IMR-90 (cell line): Measurements from ENCODE around the gene SLC37A1. TPM values are rescaled to one million over a fixed set of nuclear protein-coding genes. Genes with fewer than 3 reads are reported as not detected.

Experiments used
- ATAC-seq: fragments of 200-7000 bp; cut with Tn5 transposase; 2 replicates; pipeline ENCODE4 v1.9.1; 2020; ENCODE audit warnings: low read depth, mild to moderate bottlenecking, moderate library complexity
- BruUV-seq: library from RNA; stranded (reverse); fragments of 400-500 nt; replicated peaks from 2 replicates; lab custom pipeline; 2021; lab: Mats Ljungman, UMichigan
- CTCF ChIA-PET: fragments of 300-600 bp; formaldehyde crosslinking; extraction: SDS; loops from one replicate; lab custom pipeline; 2021; ENCODE audit warnings: antibody characterized with exemption; lab: Yijun Ruan, JAX
- POLR2A ChIA-PET: fragments of 300-600 bp; sonication (Branson Sonifier 250); formaldehyde crosslinking; loops from one replicate; lab custom pipeline; 2022; ENCODE audit warnings: antibody characterized with exemption; ENCODE audit not compliant: unreplicated experiment; lab: Charles Lee
- DNase-seq: peaks from one replicate; pipeline ENCODE4 v3.0.0; 2013
- H2AFZ ChIP-seq: replicated peaks from 2 replicates; pipeline ENCODE3; 2013; ENCODE audit warnings: low read length, mild to moderate bottlenecking; ENCODE audit not compliant: poor library complexity
- H2AK5ac ChIP-seq: 2 replicates; pipeline ENCODE4 v1.6.1; 2013; ENCODE audit warnings: low read depth, low read length, inconsistent platforms
- H2AK9ac ChIP-seq: replicated peaks from 2 replicates; pipeline ENCODE3; 2013; ENCODE audit warnings: mild to moderate bottlenecking, low read depth, low read length, moderate library complexity; ENCODE audit not compliant: poor library complexity
- H2BK120ac ChIP-seq: 2 replicates; pipeline ENCODE4 v1.6.1; 2013; ENCODE audit warnings: low read depth, low read length, inconsistent platforms
- H2BK15ac ChIP-seq: 3 replicates; pipeline ENCODE4 v1.6.1; 2013; ENCODE audit warnings: low read depth, low read length, inconsistent platforms
- H2BK20ac ChIP-seq: 2 replicates; pipeline ENCODE4 v1.6.1; 2013; ENCODE audit warnings: low read depth, mild to moderate bottlenecking, inconsistent platforms, low read length, moderate library complexity
- H2BK5ac ChIP-seq: 2 replicates; pipeline ENCODE4 v1.6.1; 2013; ENCODE audit warnings: mild to moderate bottlenecking, low read depth, low read length, inconsistent platforms; ENCODE audit not compliant: poor library complexity, severe bottlenecking
- H3K14ac ChIP-seq: replicated peaks from 2 replicates; pipeline ENCODE4 v1.6.1; 2013; ENCODE audit warnings: low read depth, low read length, inconsistent platforms
- H3K18ac ChIP-seq: 2 replicates; pipeline ENCODE4 v1.6.1; 2013; ENCODE audit warnings: low read depth, low read length, control low read depth
- H3K23ac ChIP-seq: 2 replicates; pipeline ENCODE4 v1.6.1; 2013; ENCODE audit warnings: low read depth, low read length, inconsistent platforms
- H3K27ac ChIP-seq: 2 replicates; pipeline ENCODE4 v1.5.1; 2013; ENCODE audit warnings: mild to moderate bottlenecking, control low read depth, low read length; ENCODE audit not compliant: insufficient read depth
- H3K27me3 ChIP-seq: 2 replicates; pipeline ENCODE4 v1.6.1; 2013; ENCODE audit warnings: low read length; ENCODE audit not compliant: control insufficient read depth, insufficient read depth
- H3K36me3 ChIP-seq: 2 replicates; pipeline ENCODE4 v1.6.1; 2013; ENCODE audit warnings: low read length, mixed read lengths; ENCODE audit not compliant: control insufficient read depth, insufficient read depth
- H3K4ac ChIP-seq: 2 replicates; pipeline ENCODE4 v1.6.1; 2013; ENCODE audit warnings: low read depth, low read length, inconsistent platforms
- H3K4me1 ChIP-seq: 2 replicates; pipeline ENCODE4 v1.6.1; 2013; ENCODE audit warnings: low read length, mixed read lengths; ENCODE audit not compliant: control insufficient read depth, insufficient read depth
- H3K4me2 ChIP-seq: 2 replicates; pipeline ENCODE4 v1.6.1; 2013; ENCODE audit warnings: low read depth, mild to moderate bottlenecking, control low read depth, low read length, moderate library complexity
- H3K4me3 ChIP-seq: 2 replicates; pipeline ENCODE4 v1.5.1; 2013; ENCODE audit warnings: low read depth, mild to moderate bottlenecking, control low read depth, low read length, moderate library complexity; ENCODE audit not compliant: insufficient read depth
- H3K56ac ChIP-seq: 2 replicates; pipeline ENCODE4 v1.6.1; 2013; ENCODE audit warnings: low read length, inconsistent platforms; ENCODE audit not compliant: insufficient read depth; ENCODE audit errors: extremely low read depth
- H3K79me1 ChIP-seq, 2 experiments: 2 replicates each; pipeline ENCODE4 v1.6.1; 2013; ENCODE audit warnings: low read length in 2 of 2, inconsistent platforms in 1 of 2, low read depth in 1 of 2
- H3K9ac ChIP-seq: 2 replicates; pipeline ENCODE4 v1.6.1; 2013; ENCODE audit warnings: low read depth, low read length, control low read depth
- H3K9me1 ChIP-seq: 2 replicates; pipeline ENCODE4 v1.6.1; 2013; ENCODE audit warnings: low read length, inconsistent platforms; ENCODE audit not compliant: insufficient read depth
- H3K9me3 ChIP-seq: 2 replicates; pipeline ENCODE4 v1.6.1; 2013; ENCODE audit warnings: low read length; ENCODE audit not compliant: control insufficient read depth, insufficient read depth
- H4K20me1 ChIP-seq: 2 replicates; pipeline ENCODE4 v1.6.1; 2013; ENCODE audit warnings: low read length, inconsistent platforms; ENCODE audit not compliant: insufficient read depth
- H4K5ac ChIP-seq: 2 replicates; pipeline ENCODE4 v1.6.1; 2013; ENCODE audit warnings: mild to moderate bottlenecking, low read depth, low read length, control low read depth
- H4K8ac ChIP-seq, 2 experiments: 2 replicates each; pipeline ENCODE4 v1.6.1; 2013; ENCODE audit warnings: low read depth in 2 of 2, low read length in 2 of 2, control low read depth in 1 of 2, inconsistent platforms in 1 of 2
- H4K91ac ChIP-seq: 2 replicates; pipeline ENCODE4 v1.6.1; 2013; ENCODE audit warnings: low read depth, low read length, inconsistent platforms; ENCODE audit not compliant: insufficient read depth
- CEBPB ChIP-seq: IDR thresholded peaks from 2 replicates; pipeline ENCODE4 v1.6.1; 2012; ENCODE audit warnings: low read depth, low read length, improper control_type of control experiment
- FOS ChIP-seq: fragments of 150-350 bp; IDR thresholded peaks from 2 replicates; pipeline ENCODE4 v1.6.1; 2016; ENCODE audit warnings: low read depth, low read length
- MAFK ChIP-seq: IDR thresholded peaks from 2 replicates; pipeline ENCODE4 v1.6.1; 2012; ENCODE audit warnings: low read depth, low read length, improper control_type of control experiment
- MAZ ChIP-seq: IDR thresholded peaks from 2 replicates; pipeline ENCODE4 v1.6.1; 2012; ENCODE audit warnings: low read depth, mild to moderate bottlenecking, low read length, improper control_type of control experiment, moderate library complexity, borderline replicate concordance
- POLR2A ChIP-seq: IDR thresholded peaks from 2 replicates; pipeline ENCODE4 v1.6.1; 2012; ENCODE audit warnings: mild to moderate bottlenecking, low read depth, low read length
- RCOR1 ChIP-seq: IDR thresholded peaks from 2 replicates; pipeline ENCODE4 v1.6.1; 2012; ENCODE audit warnings: mild to moderate bottlenecking, low read length, improper control_type of control experiment; ENCODE audit not compliant: insufficient replicate concordance
- RFX5 ChIP-seq: IDR thresholded peaks from 2 replicates; pipeline ENCODE4 v1.8.0; 2012; ENCODE audit warnings: low read depth, mild to moderate bottlenecking, low read length, moderate library complexity
- WGBS, 2 experiments: methylation state at CpG; one replicate each; pipeline versions ENCODE4 v1.1.5 to v1.1.7; 2013; ENCODE audit warnings: missing lambda C conversion rate in 2 of 2; ENCODE audit not compliant: insufficient read length in 1 of 2; ENCODE audit errors: extremely low coverage in 2 of 2; 5-methylcytosine and 5-hydroxymethylcytosine counted together
- dilution Hi-C: fragments of 300-500 bp; cut with HindIII; formaldehyde crosslinking; loops from one replicate; pipeline ENCODE4 v1.14.3; 2018; ENCODE audit warnings: low sequenced_read_pairs; ENCODE audit not compliant: unreplicated experiment
- in situ Hi-C: fragments of 300-500 bp; cut with MboI; formaldehyde crosslinking; loops from 3 replicates; pipeline ENCODE4 v1.14.3; 2019; ENCODE audit warnings: low sequenced_read_pairs, inconsistent platforms, mixed read lengths
- intact Hi-C: fragments of 100-400 bp; cut with micrococcal nuclease; formaldehyde crosslinking; loops from 2 replicates; pipeline ENCODE4 v1.10.0; 2022
- polyA plus RNA-seq, 3 experiments: library from polyadenylated mRNA; depleted of rRNA; stranded (reverse); fragments of >200 nt; gene quantifications; 2 replicates each; pipeline ENCODE4 v1.2.3, GENCODE V29; 2012; ENCODE audit warnings: low replicate concordance in 1 of 3
- total RNA-seq: library from RNA; depleted of rRNA; stranded (reverse); fragments of >200 nt; gene quantifications from 2 replicates; pipeline ENCODE4 v1.2.3, GENCODE V29; 2012
- TF ChIP-seq, protein P1 (sequence below): fragments of 150-350 bp; IDR thresholded peaks from 2 replicates; pipeline ENCODE4 v1.6.1; 2017; ENCODE audit warnings: mild to moderate bottlenecking, antibody characterized with exemption, low read length, low read depth

The SLC37A1 gene
- total and polyA plus RNA-seq, 2 of the 4 experiments (the other 2 are of a cell fraction), result 0.36 to 0.48 TPM

DNA sequence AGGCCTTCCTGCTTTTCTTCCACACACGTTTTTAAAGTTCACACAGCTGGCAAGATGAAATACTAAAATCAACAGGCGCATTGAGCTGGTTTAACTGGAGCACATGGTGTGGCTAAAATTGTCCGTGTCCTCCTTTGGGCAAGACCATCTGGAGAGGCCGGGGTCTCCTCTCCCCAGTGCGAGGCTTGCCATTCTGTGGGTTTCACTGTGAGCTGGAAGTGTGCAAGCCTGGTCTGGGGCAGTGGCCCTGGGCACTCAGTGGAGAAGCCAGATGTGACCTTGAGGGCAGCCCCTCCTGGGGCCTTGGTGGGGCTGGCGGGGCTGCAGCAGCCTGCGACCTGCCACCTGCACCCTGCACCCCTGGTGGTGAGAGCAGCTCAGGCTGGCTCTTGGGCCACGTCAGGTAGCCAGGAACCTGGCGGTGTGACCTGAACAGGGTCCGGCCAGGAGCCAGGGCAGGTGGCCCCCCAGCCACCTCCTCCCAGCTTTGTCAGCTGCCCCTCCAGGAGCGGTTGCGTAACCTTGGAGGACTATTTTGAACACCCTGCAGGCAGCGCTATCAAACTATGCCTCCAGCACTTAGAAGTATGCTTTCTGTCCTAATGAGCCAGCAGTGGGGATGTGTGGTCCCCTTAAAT, 52.4 kb downstream of the SLC37A1 start:
- Histone ChIP-seq H3K4ac (no peak overlapping the region), H3K27me3 (peaks cover 12% of the 10 kb centered on the region; the same call in 1 of the 2 replicates), H4K8ac (no peak overlapping the region), H3K18ac (no peak overlapping the region), H2AFZ (no peak overlapping the region), H3K56ac (no peak overlapping the region), H2AK9ac (no peak overlapping the region), H3K9me1 (no peaks in the 10 kb centered on the region), H3K4me1 (no peaks in the 10 kb centered on the region), H3K79me1 (no peaks in the 10 kb centered on the region), H3K36me3 (no peaks in the 10 kb centered on the region), H4K20me1 (no peaks in the 10 kb centered on the region), H4K5ac (no peak overlapping the region), H2BK5ac (no peak overlapping the region), H3K23ac (no peak overlapping the region), H2BK15ac (no peak overlapping the region), H2BK20ac (no peak overlapping the region), H3K9me3 (no peaks in the 10 kb centered on the region), H4K91ac (no peak overlapping the region), H3K9ac (no peak overlapping the region), H3K4me2 (no peak overlapping the region), H2AK5ac (no peak overlapping the region), H3K4me3 (no peak overlapping the region), H2BK120ac (no peak overlapping the region), H3K27ac (no peak overlapping the region), H3K14ac (no peak overlapping the region)
- in situ Hi-C loops (no loop called here), intact Hi-C loops (no loop called here), dilution Hi-C loops (no loop called here)
- WGBS, 2 experiments, result 73% methylated on average over 4 of the region's 13 CpGs; no CpG with 5 or more reads in 1 of the 2 experiments
- ATAC-seq, result no peak
- no TSS peak for BruUV-seq
- ChIA-PET POLR2A (no interaction called here), CTCF (interaction anchor here (1.5 kb wide), 1 partner anchor 28 kb away, joined by 3 read pairs; no protein-coding TSS in a partner anchor)
- TF ChIP-seq POLR2A (no peak), FOS (no peak), MAFK (no peak), RFX5 (no peak), CEBPB (peak; percentile 34; the same call in 1 of the 2 replicates), RCOR1 (no peak), MAZ (no peak)
- TF ChIP-seq, protein P1, sequence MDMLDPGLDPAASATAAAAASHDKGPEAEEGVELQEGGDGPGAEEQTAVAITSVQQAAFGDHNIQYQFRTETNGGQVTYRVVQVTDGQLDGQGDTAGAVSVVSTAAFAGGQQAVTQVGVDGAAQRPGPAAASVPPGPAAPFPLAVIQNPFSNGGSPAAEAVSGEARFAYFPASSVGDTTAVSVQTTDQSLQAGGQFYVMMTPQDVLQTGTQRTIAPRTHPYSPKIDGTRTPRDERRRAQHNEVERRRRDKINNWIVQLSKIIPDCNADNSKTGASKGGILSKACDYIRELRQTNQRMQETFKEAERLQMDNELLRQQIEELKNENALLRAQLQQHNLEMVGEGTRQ, result no peak
- DNase-seq, result no peak
